ENCODE measurements around the gene APOBR. TPM values are rescaled to one million over a fixed set of nuclear protein-coding genes. Genes with fewer than 3 reads are reported as not detected.
"Not testable (repeated sequence)": the region's sequence is repeated elsewhere in the genome, so short reads cannot be mapped to it uniquely, and the experiment has no call there.

APOBR gene
- total and polyA plus RNA-seq, 2 experiments from 2014 or later = 0.13 to 0.22 TPM

- H3K27ac ChIP-seq = no peak overlapping the region
- no peaks in the 10 kb centered on the region for H4K20me1 ChIP-seq (ENCODE audit: insufficient read depth, poor library complexity, severe bottlenecking)
- H3K4me3 ChIP-seq = no peak overlapping the region
- TF ChIP-seq CTCF (IDR thresholded peaks at IDR 0.05; ENCODE audit: poor library complexity) (no peak), EZH2phosphoT487 (IDR thresholded peaks at IDR 0.05; ENCODE audit: low read depth, severe bottlenecking, unreplicated experiment) (no peak)
- no peaks in the 10 kb centered on the region for H3K9me2 ChIP-seq (replicated peaks; ENCODE audit: insufficient read depth)
- H2AFZ ChIP-seq = no peak overlapping the region
- H3K36me3 ChIP-seq (replicated peaks; ENCODE audit: insufficient read depth, low read depth) = no peaks in the 10 kb centered on the region
- no peaks in the 10 kb centered on the region for H3K9me3 ChIP-seq (ENCODE audit: low read depth)
- no peaks in the 10 kb centered on the region for H3K79me2 ChIP-seq
- H3K4me1 ChIP-seq (ENCODE audit: insufficient read depth) = no peaks in the 10 kb centered on the region
- no peaks in the 10 kb centered on the region for H3K27me3 ChIP-seq
- WGBS (ENCODE audit: low lambda C conversion rate, missing lambda C conversion rate) = 89% methylated on average over 26 of the region's 33 CpGs
- no peak for DNase-seq (ENCODE audit: low spot score)
- H3K4me2 ChIP-seq = no peak overlapping the region
Observed at GRCh38 chr16:28497861-28498599, 3.6 kb downstream of the APOBR start.

GRCh38 chr16:28498666-28499381, 4.4 kb downstream of the APOBR start:
- no peak overlapping the region for H3K4me2 ChIP-seq
- no peaks in the 10 kb centered on the region for H3K9me3 ChIP-seq (ENCODE audit: low read depth)
- WGBS (ENCODE audit: low lambda C conversion rate, missing lambda C conversion rate) = 89% methylated on average over 15 of the region's 15 CpGs

GRCh38 chr16:28499854-28500253, 5.4 kb downstream of the APOBR start:
- DNase-seq (ENCODE audit: low spot score) = no peak
- TF ChIP-seq CTCF (IDR thresholded peaks at IDR 0.05; ENCODE audit: poor library complexity) (no peak), EZH2 (IDR thresholded peaks at IDR 0.05; ENCODE audit: borderline replicate concordance) (no peak), EZH2phosphoT487 (IDR thresholded peaks at IDR 0.05; ENCODE audit: low read depth, severe bottlenecking, unreplicated experiment) (no peak)
- no peaks in the 10 kb centered on the region for H3K36me3 ChIP-seq (replicated peaks; ENCODE audit: insufficient read depth, low read depth)
- no peaks in the 10 kb centered on the region for H3K27me3 ChIP-seq
- no peak overlapping the region for H2AFZ ChIP-seq
- H4K20me1 ChIP-seq (ENCODE audit: insufficient read depth, poor library complexity, severe bottlenecking) = no peaks in the 10 kb centered on the region
- no peaks in the 10 kb centered on the region for H3K79me2 ChIP-seq
- H3K9me3 ChIP-seq (ENCODE audit: low read depth) = no peaks in the 10 kb centered on the region
- H3K4me1 ChIP-seq (ENCODE audit: insufficient read depth) = no peaks in the 10 kb centered on the region
- no peak overlapping the region for H3K4me3 ChIP-seq
- H3K4me2 ChIP-seq = no peak overlapping the region
- no peak overlapping the region for H3K27ac ChIP-seq
- WGBS (ENCODE audit: low lambda C conversion rate, missing lambda C conversion rate) = 85% methylated on average over 10 of the region's 10 CpGs
- H3K9me2 ChIP-seq (replicated peaks; ENCODE audit: insufficient read depth) = no peaks in the 10 kb centered on the region

More at GRCh38 chr16:28498666-28499381, 4.4 kb downstream of the APOBR start:
- Histone ChIP-seq H3K4me3 (no peak overlapping the region), H3K27me3 (no peaks in the 10 kb centered on the region), H4K20me1 (ENCODE audit: insufficient read depth, poor library complexity, severe bottlenecking) (no peaks in the 10 kb centered on the region), H3K36me3 (replicated peaks; ENCODE audit: insufficient read depth, low read depth) (no peaks in the 10 kb centered on the region), H3K4me1 (ENCODE audit: insufficient read depth) (no peaks in the 10 kb centered on the region), H2AFZ (no peak overlapping the region), H3K9me2 (replicated peaks; ENCODE audit: insufficient read depth) (no peaks in the 10 kb centered on the region), H3K79me2 (no peaks in the 10 kb centered on the region), H3K27ac (no peak overlapping the region)
- no peak for DNase-seq (ENCODE audit: low spot score)
- TF ChIP-seq EZH2phosphoT487 (IDR thresholded peaks at IDR 0.05; ENCODE audit: low read depth, severe bottlenecking, unreplicated experiment) (no peak), CTCF (IDR thresholded peaks at IDR 0.05; ENCODE audit: poor library complexity) (no peak), EZH2 (IDR thresholded peaks at IDR 0.05; ENCODE audit: borderline replicate concordance) (no peak)

- H3K4me1 ChIP-seq (ENCODE audit: insufficient read depth); H3K4me3 ChIP-seq; H3K9me3 ChIP-seq (ENCODE audit: low read depth); H3K27me3 ChIP-seq; H3K79me2 ChIP-seq; DNase-seq (ENCODE audit: low spot score); H3K4me2 ChIP-seq; H2AFZ ChIP-seq; H3K27ac ChIP-seq; H3K36me3 ChIP-seq (replicated peaks; ENCODE audit: insufficient read depth, low read depth); H4K20me1 ChIP-seq (ENCODE audit: insufficient read depth, poor library complexity, severe bottlenecking); H3K9me2 ChIP-seq (replicated peaks; ENCODE audit: insufficient read depth): not testable (repeated sequence)
- WGBS (ENCODE audit: low lambda C conversion rate, missing lambda C conversion rate) = 92% methylated on average over 18 of the region's 18 CpGs
Observed at GRCh38 chr16:28500476-28501180, 6.2 kb downstream of the APOBR start.
